ENCODE results near the gene CPN2. TPM values are rescaled to one million over a fixed set of nuclear protein-coding genes. Genes with fewer than 3 reads are reported as not detected.

CPN2 gene
- total RNA-seq, 1 experiment from 2014 or later, result 0.09 TPM

DNA sequence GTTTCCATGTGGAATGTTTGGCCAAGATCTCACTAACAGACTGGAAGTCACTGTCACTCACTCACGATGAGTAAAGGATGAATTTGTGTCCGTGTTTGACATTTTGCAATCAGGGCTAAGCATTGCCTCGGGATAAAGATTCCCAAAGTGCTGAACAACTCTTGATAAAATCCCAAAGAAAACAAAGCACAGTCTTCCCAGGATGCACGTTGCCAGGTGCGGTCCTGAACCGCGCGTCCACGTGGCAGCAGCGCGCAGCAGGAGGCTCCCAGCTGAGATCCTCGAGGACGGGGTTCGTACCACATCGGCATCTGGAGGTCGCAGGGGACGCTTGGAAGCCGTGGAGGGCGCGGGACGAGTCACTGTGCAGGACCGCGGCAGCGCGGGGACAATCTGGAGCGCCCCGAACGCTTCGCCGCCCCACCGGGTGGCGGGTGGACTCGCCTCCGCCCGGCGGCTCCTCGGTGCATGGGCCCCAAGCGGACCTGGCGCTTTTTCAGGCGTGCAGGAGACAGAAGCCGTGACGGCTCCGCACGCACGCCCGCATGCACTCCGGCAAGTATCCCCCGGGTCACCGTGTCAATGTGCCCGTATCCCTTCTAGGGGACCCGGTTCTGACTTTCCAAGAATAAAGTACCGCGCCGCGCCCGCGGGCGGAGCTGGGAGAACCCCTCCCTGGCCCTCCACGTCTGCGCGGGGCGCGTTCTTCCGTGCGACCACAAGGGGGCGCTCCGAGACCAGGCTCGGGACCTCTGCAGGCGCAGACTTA is 17.7 kb downstream of the CPN2 start (continued):
- TF ChIP-seq, protein P1, sequence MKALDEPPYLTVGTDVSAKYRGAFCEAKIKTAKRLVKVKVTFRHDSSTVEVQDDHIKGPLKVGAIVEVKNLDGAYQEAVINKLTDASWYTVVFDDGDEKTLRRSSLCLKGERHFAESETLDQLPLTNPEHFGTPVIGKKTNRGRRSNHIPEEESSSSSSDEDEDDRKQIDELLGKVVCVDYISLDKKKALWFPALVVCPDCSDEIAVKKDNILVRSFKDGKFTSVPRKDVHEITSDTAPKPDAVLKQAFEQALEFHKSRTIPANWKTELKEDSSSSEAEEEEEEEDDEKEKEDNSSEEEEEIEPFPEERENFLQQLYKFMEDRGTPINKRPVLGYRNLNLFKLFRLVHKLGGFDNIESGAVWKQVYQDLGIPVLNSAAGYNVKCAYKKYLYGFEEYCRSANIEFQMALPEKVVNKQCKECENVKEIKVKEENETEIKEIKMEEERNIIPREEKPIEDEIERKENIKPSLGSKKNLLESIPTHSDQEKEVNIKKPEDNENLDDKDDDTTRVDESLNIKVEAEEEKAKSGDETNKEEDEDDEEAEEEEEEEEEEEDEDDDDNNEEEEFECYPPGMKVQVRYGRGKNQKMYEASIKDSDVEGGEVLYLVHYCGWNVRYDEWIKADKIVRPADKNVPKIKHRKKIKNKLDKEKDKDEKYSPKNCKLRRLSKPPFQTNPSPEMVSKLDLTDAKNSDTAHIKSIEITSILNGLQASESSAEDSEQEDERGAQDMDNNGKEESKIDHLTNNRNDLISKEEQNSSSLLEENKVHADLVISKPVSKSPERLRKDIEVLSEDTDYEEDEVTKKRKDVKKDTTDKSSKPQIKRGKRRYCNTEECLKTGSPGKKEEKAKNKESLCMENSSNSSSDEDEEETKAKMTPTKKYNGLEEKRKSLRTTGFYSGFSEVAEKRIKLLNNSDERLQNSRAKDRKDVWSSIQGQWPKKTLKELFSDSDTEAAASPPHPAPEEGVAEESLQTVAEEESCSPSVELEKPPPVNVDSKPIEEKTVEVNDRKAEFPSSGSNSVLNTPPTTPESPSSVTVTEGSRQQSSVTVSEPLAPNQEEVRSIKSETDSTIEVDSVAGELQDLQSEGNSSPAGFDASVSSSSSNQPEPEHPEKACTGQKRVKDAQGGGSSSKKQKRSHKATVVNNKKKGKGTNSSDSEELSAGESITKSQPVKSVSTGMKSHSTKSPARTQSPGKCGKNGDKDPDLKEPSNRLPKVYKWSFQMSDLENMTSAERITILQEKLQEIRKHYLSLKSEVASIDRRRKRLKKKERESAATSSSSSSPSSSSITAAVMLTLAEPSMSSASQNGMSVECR (CRISPR knock-in tag; IDR thresholded peaks at IDR 0.05; ENCODE audit: borderline replicate concordance), result 0 out of 2 replicates have a peak, but pooled peaks have one; percentile 47
- TF ChIP-seq, protein P2, sequence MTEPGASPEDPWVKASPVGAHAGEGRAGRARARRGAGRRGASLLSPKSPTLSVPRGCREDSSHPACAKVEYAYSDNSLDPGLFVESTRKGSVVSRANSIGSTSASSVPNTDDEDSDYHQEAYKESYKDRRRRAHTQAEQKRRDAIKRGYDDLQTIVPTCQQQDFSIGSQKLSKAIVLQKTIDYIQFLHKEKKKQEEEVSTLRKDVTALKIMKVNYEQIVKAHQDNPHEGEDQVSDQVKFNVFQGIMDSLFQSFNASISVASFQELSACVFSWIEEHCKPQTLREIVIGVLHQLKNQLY (CRISPR knock-in tag; IDR thresholded peaks at IDR 0.05), result 0 out of 2 replicates have a peak, but pooled peaks have one; percentile 22
- TF ChIP-seq KAT7 (CRISPR knock-in tag; IDR thresholded peaks at IDR 0.05; ENCODE audit: borderline replicate concordance) (no peak), CREB1 (CRISPR knock-in tag; IDR thresholded peaks at IDR 0.05) (peak; percentile 91), OVOL2 (CRISPR knock-in tag; IDR thresholded peaks at IDR 0.05; ENCODE audit: borderline replicate concordance) (no peak), ZNF396 (CRISPR knock-in tag; IDR thresholded peaks at IDR 0.05; ENCODE audit: borderline replicate concordance) (no peak), NR2C2 (CRISPR knock-in tag; IDR thresholded peaks at IDR 0.05) (peak; percentile 74; the same call in 1 of the 2 replicates), CBFB (CRISPR knock-in tag; IDR thresholded peaks at IDR 0.05; ENCODE audit: low read depth) (no peak), SP1 (CRISPR knock-in tag; conservative IDR thresholded peaks at IDR 0.05) (no peak; the same call in 1 of the 2 replicates), RORB (CRISPR knock-in tag; IDR thresholded peaks at IDR 0.05) (no peak), ZNF219 (CRISPR knock-in tag; IDR thresholded peaks at IDR 0.05; ENCODE audit: borderline replicate concordance) (no peak), IRF2 (CRISPR knock-in tag; IDR thresholded peaks at IDR 0.05; ENCODE audit: borderline replicate concordance, low read depth) (no peak), FOXJ3 (CRISPR knock-in tag; IDR thresholded peaks at IDR 0.05; ENCODE audit: borderline replicate concordance) (no peak), NR1H2 (CRISPR knock-in tag; IDR thresholded peaks at IDR 0.05) (no peak), TCF7 (CRISPR knock-in tag; IDR thresholded peaks at IDR 0.05; ENCODE audit: low read depth) (no peak)
- TF ChIP-seq, protein P3, sequence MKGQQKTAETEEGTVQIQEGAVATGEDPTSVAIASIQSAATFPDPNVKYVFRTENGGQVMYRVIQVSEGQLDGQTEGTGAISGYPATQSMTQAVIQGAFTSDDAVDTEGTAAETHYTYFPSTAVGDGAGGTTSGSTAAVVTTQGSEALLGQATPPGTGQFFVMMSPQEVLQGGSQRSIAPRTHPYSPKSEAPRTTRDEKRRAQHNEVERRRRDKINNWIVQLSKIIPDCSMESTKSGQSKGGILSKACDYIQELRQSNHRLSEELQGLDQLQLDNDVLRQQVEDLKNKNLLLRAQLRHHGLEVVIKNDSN (CRISPR knock-in tag; IDR thresholded peaks at IDR 0.05), result peak; percentile 59; the same call in 1 of the 2 replicates
- TF ChIP-seq, protein P4, sequence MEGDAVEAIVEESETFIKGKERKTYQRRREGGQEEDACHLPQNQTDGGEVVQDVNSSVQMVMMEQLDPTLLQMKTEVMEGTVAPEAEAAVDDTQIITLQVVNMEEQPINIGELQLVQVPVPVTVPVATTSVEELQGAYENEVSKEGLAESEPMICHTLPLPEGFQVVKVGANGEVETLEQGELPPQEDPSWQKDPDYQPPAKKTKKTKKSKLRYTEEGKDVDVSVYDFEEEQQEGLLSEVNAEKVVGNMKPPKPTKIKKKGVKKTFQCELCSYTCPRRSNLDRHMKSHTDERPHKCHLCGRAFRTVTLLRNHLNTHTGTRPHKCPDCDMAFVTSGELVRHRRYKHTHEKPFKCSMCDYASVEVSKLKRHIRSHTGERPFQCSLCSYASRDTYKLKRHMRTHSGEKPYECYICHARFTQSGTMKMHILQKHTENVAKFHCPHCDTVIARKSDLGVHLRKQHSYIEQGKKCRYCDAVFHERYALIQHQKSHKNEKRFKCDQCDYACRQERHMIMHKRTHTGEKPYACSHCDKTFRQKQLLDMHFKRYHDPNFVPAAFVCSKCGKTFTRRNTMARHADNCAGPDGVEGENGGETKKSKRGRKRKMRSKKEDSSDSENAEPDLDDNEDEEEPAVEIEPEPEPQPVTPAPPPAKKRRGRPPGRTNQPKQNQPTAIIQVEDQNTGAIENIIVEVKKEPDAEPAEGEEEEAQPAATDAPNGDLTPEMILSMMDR (IDR thresholded peaks at IDR 0.05), result peak; percentile 100
- TF ChIP-seq, protein P5, sequence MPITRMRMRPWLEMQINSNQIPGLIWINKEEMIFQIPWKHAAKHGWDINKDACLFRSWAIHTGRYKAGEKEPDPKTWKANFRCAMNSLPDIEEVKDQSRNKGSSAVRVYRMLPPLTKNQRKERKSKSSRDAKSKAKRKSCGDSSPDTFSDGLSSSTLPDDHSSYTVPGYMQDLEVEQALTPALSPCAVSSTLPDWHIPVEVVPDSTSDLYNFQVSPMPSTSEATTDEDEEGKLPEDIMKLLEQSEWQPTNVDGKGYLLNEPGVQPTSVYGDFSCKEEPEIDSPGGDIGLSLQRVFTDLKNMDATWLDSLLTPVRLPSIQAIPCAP (CRISPR knock-in tag; IDR thresholded peaks at IDR 0.05), result peak; percentile 28; the same call in 1 of the 2 replicates
- TF ChIP-seq, protein P6, sequence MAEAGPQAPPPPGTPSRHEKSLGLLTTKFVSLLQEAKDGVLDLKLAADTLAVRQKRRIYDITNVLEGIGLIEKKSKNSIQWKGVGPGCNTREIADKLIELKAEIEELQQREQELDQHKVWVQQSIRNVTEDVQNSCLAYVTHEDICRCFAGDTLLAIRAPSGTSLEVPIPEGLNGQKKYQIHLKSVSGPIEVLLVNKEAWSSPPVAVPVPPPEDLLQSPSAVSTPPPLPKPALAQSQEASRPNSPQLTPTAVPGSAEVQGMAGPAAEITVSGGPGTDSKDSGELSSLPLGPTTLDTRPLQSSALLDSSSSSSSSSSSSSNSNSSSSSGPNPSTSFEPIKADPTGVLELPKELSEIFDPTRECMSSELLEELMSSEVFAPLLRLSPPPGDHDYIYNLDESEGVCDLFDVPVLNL (CRISPR knock-in tag; IDR thresholded peaks at IDR 0.05; ENCODE audit: borderline replicate concordance, low read depth), result no peak
- TF ChIP-seq, protein P7, sequence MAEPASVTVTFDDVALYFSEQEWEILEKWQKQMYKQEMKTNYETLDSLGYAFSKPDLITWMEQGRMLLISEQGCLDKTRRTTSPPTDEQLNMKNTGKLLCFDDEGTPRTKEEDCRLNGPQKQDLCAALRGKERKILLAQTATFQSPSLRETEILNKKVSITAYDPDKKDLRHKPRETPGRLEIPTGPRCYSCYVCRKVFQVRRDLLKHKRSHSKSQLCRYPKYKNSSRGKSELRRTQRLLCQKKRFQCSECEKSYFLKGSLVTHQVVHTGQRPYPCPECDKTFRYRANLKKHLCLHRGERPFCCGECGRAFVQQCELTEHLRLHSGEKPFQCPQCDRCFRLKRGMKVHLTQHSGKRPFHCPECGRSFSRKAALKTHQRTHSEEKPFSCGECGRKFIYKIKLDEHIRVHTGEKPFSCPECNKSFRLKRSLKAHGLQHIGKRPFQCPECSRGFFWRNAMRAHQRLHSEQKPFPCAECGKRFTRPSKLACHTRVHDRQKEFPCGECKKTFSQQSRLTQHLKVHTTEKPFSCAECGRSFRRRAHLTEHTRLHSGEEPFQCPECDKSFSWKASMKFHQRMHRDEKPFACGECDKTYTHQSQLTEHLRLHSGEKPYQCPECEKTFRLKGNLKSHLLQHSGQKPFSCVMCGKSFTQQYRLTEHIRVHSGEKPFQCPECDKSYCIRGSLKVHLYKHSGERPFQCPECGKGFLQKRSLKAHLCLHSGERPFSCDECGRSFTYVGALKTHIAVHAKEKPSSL (CRISPR knock-in tag; conservative IDR thresholded peaks at IDR 0.05), result no peak
- TF ChIP-seq, protein P8, sequence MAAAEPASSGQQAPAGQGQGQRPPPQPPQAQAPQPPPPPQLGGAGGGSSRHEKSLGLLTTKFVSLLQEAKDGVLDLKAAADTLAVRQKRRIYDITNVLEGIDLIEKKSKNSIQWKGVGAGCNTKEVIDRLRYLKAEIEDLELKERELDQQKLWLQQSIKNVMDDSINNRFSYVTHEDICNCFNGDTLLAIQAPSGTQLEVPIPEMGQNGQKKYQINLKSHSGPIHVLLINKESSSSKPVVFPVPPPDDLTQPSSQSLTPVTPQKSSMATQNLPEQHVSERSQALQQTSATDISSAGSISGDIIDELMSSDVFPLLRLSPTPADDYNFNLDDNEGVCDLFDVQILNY (CRISPR knock-in tag; IDR thresholded peaks at IDR 0.05), result 0 out of 2 replicates have a peak, but pooled peaks have one; percentile 39
- TF ChIP-seq, protein P9, sequence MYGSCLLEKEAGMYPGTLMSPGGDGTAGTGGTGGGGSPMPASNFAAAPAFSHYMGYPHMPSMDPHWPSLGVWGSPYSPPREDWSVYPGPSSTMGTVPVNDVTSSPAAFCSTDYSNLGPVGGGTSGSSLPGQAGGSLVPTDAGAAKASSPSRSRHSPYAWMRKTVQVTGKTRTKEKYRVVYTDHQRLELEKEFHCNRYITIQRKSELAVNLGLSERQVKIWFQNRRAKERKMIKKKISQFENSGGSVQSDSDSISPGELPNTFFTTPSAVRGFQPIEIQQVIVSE (CRISPR knock-in tag; IDR thresholded peaks at IDR 0.05; ENCODE audit: borderline replicate concordance), result no peak

Data from WTC11 (cell line).